VCaP (cell line): Measurements from ENCODE around the gene DOCK8.
"Not testable (repeated sequence)": the region's sequence is repeated elsewhere in the genome, so short reads cannot be mapped to it uniquely, and the experiment has no call there.

ENCODE experiments used
- H3K27ac ChIP-seq: fragments of 450-650 bp; 2 replicates; pipeline ENCODE4 v1.5.1; 2017
- CTCF ChIP-seq: fragments of 450-650 bp; conservative IDR thresholded peaks from 2 replicates; pipeline ENCODE4 v1.5.1; 2017; ENCODE audit warnings: mild to moderate bottlenecking, moderate library complexity

Gene DOCK8

GRCh38 chr9:221989-222776, 7.5 kb downstream of the DOCK8 start:
- no peak for TF ChIP-seq CTCF
- H3K27ac ChIP-seq: no peak overlapping the region

DNA sequence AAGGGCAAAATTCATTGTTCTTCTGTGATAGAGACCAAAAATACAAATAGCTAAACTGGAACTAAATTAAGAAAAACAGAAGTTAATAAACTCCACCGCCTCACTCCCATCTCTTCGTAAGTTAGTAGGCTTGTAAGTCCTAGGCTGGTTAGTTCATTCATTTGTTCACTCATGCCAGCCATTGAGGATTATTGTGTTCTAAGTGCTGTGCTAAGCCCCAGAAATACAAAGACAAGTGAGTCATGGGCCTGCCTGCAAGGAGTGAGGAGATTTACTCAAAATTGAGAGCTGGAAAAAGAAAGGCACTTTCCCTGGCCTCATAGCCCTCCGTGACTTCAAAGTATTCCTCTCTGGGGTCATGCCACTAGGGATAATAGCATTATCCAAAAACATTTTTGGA, 8.5 kb downstream of the DOCK8 start:
- no peak overlapping the region for H3K27ac ChIP-seq
- no peak for TF ChIP-seq CTCF

DNA sequence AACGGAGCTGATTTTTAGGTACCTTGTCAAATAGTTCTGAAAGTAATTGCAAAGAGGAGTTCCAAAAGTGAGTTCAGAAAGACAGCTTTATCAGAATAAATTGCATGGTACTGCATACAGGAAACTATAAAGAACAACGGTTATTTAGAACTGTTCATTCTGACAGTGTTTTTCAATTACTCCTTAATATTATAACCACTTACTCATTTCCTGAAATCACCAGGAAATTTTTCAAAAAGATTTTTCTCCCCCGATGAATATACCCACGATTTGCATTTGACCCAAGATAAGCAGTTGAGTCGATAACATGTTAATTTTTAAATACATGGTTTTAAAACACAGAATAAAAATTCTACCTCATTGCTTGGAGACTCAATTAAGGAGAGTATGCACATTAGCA, 9.4 kb downstream of the DOCK8 start:
- TF ChIP-seq CTCF: no peak
- H3K27ac ChIP-seq: no peak overlapping the region

- TF ChIP-seq CTCF: no peak
- no peak overlapping the region for H3K27ac ChIP-seq
These were observed 10.2 kb downstream of the DOCK8 start for GRCh38 chr9:224582-225520.

GRCh38 chr9:227860-228259, 13.2 kb downstream of the DOCK8 start:
- no peak for TF ChIP-seq CTCF
- H3K27ac ChIP-seq: no peak overlapping the region

DNA sequence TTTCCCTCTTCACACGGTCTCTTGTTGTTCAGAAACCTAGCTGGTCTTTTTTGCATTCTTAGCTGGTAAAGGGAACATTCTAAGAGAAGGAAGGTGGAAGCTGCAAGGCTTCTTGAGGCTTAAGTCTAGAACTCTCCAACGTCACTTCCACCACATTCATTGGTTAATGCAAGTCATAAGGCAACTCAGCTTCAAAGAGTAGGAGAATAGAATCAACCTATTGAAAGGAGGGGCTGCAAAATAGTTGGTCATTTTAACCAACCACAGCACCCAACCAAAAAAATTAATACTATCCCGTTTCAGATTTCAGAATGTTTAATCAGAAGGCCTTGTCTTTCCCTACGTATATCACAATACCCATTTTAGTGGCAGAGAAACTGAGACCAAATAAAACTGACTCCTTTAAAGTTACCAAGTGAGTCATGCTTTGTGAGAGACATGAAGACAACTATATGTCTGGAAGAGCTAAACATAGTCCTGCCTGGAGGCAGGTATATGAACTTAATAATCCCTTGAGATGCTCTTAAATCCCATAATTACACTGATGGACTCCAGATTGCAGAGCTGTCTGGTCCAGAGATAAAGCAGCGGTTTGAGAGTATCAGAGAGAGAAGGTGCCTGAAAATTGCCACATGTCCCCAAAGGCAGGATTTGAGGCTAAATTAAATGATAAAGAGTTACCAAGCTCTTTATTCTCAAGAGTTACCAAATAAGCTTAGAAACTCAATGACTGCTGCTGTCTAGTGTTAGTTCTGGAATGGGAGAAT, 14.4 kb downstream of the DOCK8 start:
- TF ChIP-seq CTCF: no peak
- no peak overlapping the region for H3K27ac ChIP-seq

- H3K27ac ChIP-seq: not testable (repeated sequence)
These were observed 17.0 kb downstream of the DOCK8 start for GRCh38 chr9:231625-232024.

- not testable (repeated sequence) for H3K27ac ChIP-seq
These were observed 19.0 kb downstream of the DOCK8 start for GRCh38 chr9:233708-234107.
